SK-N-SH treated with all-trans-retinoic acid at 6 μM for 48 hours (cell line): ENCODE results near the gene RASSF10.

Source experiments
- ATAC-seq: fragments of 200-7000 bp; cut with Tn5 transposase; 3 replicates; pipeline ENCODE4 v1.9.1; 2020; ENCODE audit warnings: mild to moderate bottlenecking, moderate library complexity
- ARNTL ChIP-seq: fragments of 450-650 bp; formaldehyde crosslinking; IDR thresholded peaks from 2 replicates; pipeline ENCODE4 v1.5.0; 2020; ENCODE audit warnings: low read depth, mild to moderate bottlenecking, moderate library complexity, borderline replicate concordance
- BACH2 ChIP-seq: fragments of 250-450 bp; sonication (Bioruptor Pico); IDR thresholded peaks from 2 replicates; pipeline ENCODE4 v1.9.0; 2021; ENCODE audit warnings: mild to moderate bottlenecking, borderline replicate concordance
- CREB5 ChIP-seq: fragments of 250-450 bp; sonication (Bioruptor Pico); IDR thresholded peaks from 2 replicates; pipeline ENCODE4 v1.5.1; 2020; ENCODE audit warnings: low read depth, mild to moderate bottlenecking, moderate library complexity
- CSDC2 ChIP-seq: fragments of 250-450 bp; sonication (Bioruptor Pico); IDR thresholded peaks from 2 replicates; pipeline ENCODE4 v1.5.0; 2020; ENCODE audit warnings: mild to moderate bottlenecking, moderate library complexity
- CSRNP3 ChIP-seq: fragments of 250-450 bp; sonication (Bioruptor Pico); IDR thresholded peaks from 2 replicates; pipeline ENCODE4 v1.5.1; 2021; ENCODE audit warnings: mild to moderate bottlenecking, moderate library complexity
- ESRRG ChIP-seq: fragments of 250-450 bp; sonication (Bioruptor Pico); IDR thresholded peaks from 2 replicates; pipeline ENCODE4 v1.6.1; 2021; ENCODE audit warnings: mild to moderate bottlenecking
- GLIS3 ChIP-seq: fragments of 250-450 bp; sonication (Bioruptor Pico); IDR thresholded peaks from 2 replicates; pipeline ENCODE4 v1.5.0; 2020; ENCODE audit warnings: mild to moderate bottlenecking, moderate library complexity
- ISL1 ChIP-seq: fragments of 250-450 bp; sonication (Bioruptor Pico); IDR thresholded peaks from 2 replicates; pipeline ENCODE4 v2.1.2; 2022; ENCODE audit warnings: mild to moderate bottlenecking, moderate library complexity
- OSR1 ChIP-seq: fragments of 250-450 bp; sonication (Bioruptor Pico); IDR thresholded peaks from 2 replicates; pipeline ENCODE4 v1.8.0; 2022; ENCODE audit warnings: moderate library complexity, mild to moderate bottlenecking, inconsistent platforms
- PPARA ChIP-seq: fragments of 250-450 bp; sonication (Bioruptor Pico); IDR thresholded peaks from 2 replicates; pipeline ENCODE4 v1.5.0; 2020; ENCODE audit warnings: mild to moderate bottlenecking, borderline replicate concordance
- RARB ChIP-seq: fragments of 250-450 bp; sonication (Bioruptor Pico); IDR thresholded peaks from 2 replicates; pipeline ENCODE4 v1.8.0; 2021; ENCODE audit warnings: mild to moderate bottlenecking, moderate library complexity
- SNAI2 ChIP-seq: fragments of 250-450 bp; sonication (Bioruptor Pico); IDR thresholded peaks from 2 replicates; pipeline ENCODE4 v1.5.0; 2020; ENCODE audit warnings: mild to moderate bottlenecking, moderate library complexity
- TCF4 ChIP-seq: fragments of 250-450 bp; sonication (Bioruptor Pico); IDR thresholded peaks from 2 replicates; pipeline ENCODE4 v1.8.0; 2021; ENCODE audit warnings: mild to moderate bottlenecking, moderate library complexity, borderline replicate concordance
- TOX ChIP-seq: fragments of 250-450 bp; sonication (Bioruptor Pico); IDR thresholded peaks from 2 replicates; pipeline ENCODE4 v1.8.0; 2021; ENCODE audit warnings: mild to moderate bottlenecking, moderate library complexity, borderline replicate concordance
- ZC3H10 ChIP-seq: fragments of 250-450 bp; sonication (Bioruptor Pico); IDR thresholded peaks from 2 replicates; pipeline ENCODE4 v1.5.1; 2021; ENCODE audit warnings: mild to moderate bottlenecking, moderate library complexity
- ZFP3 ChIP-seq: fragments of 250-450 bp; sonication (Bioruptor Pico); IDR thresholded peaks from 2 replicates; pipeline ENCODE4 v1.5.0; 2020; ENCODE audit warnings: mild to moderate bottlenecking, moderate library complexity
- ZFP30 ChIP-seq: fragments of 450-650 bp; formaldehyde crosslinking; IDR thresholded peaks from 2 replicates; pipeline ENCODE4 v1.5.0; 2022; ENCODE audit warnings: mild to moderate bottlenecking, moderate library complexity
- ZNF565 ChIP-seq: fragments of 450-650 bp; formaldehyde crosslinking; conservative IDR thresholded peaks from 2 replicates; pipeline ENCODE4 v1.5.0; 2020; ENCODE audit warnings: low read depth, mild to moderate bottlenecking, moderate library complexity
- ZNF70 ChIP-seq: fragments of 450-650 bp; formaldehyde crosslinking; IDR thresholded peaks from 2 replicates; pipeline ENCODE4 v1.5.0; 2020; ENCODE audit warnings: mild to moderate bottlenecking, moderate library complexity
- ZNF8 ChIP-seq: fragments of 450-650 bp; formaldehyde crosslinking; IDR thresholded peaks from 2 replicates; pipeline ENCODE4 v1.5.0; 2020; ENCODE audit warnings: mild to moderate bottlenecking, moderate library complexity
- TF ChIP-seq, protein P1 (sequence below): fragments of 250-450 bp; sonication (Bioruptor Pico); IDR thresholded peaks from 2 replicates; pipeline ENCODE4 v1.8.0; 2020; ENCODE audit warnings: mild to moderate bottlenecking, moderate library complexity, borderline replicate concordance
- TF ChIP-seq, protein P2 (sequence below): fragments of 250-450 bp; sonication (Bioruptor Pico); IDR thresholded peaks from 2 replicates; pipeline ENCODE4 v1.8.0; 2021; ENCODE audit warnings: low read depth, mild to moderate bottlenecking, moderate library complexity, borderline replicate concordance
- TF ChIP-seq, protein P3 (sequence below): fragments of 250-450 bp; sonication (Bioruptor Pico); IDR thresholded peaks from 2 replicates; pipeline ENCODE4 v1.5.0; 2020; ENCODE audit warnings: mild to moderate bottlenecking, moderate library complexity

Gene RASSF10

DNA sequence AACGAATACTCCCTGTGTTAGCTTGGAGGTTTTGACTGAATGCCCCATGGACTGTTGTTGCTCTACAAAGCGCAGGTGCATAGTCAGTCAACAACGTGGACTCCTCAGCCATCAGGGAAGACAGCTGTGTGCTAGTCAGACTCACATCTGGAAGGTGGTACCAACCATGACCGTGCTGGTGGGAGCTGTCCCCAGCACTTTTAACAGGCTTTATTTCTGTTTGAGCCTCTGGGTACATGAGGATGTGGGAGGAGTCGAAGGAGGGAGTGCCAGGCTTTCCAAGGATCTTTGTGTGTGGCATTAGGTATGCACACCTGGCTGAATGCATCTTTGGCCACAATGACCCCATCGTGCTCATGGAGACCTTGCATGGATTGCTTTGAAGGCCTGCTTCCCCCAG is 6.6 kb downstream of the RASSF10 start:
- ATAC-seq: no peak
- TF ChIP-seq ISL1 (CRISPR knock-in tag) (no peak), OSR1 (no peak), GLIS3 (CRISPR knock-in tag) (no peak), RARB (CRISPR knock-in tag) (no peak), TCF4 (CRISPR knock-in tag) (no peak), CREB5 (no peak), ZNF8 (CRISPR knock-in tag) (no peak), ZNF565 (no peak), SNAI2 (no peak)
- TF ChIP-seq, protein P1, sequence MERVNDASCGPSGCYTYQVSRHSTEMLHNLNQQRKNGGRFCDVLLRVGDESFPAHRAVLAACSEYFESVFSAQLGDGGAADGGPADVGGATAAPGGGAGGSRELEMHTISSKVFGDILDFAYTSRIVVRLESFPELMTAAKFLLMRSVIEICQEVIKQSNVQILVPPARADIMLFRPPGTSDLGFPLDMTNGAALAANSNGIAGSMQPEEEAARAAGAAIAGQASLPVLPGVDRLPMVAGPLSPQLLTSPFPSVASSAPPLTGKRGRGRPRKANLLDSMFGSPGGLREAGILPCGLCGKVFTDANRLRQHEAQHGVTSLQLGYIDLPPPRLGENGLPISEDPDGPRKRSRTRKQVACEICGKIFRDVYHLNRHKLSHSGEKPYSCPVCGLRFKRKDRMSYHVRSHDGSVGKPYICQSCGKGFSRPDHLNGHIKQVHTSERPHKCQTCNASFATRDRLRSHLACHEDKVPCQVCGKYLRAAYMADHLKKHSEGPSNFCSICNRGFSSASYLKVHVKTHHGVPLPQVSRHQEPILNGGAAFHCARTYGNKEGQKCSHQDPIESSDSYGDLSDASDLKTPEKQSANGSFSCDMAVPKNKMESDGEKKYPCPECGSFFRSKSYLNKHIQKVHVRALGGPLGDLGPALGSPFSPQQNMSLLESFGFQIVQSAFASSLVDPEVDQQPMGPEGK (CRISPR knock-in tag): no peak

- TF ChIP-seq CSRNP3 (no peak), CSDC2 (CRISPR knock-in tag) (no peak), RARB (CRISPR knock-in tag) (no peak), ZC3H10 (CRISPR knock-in tag) (no peak), ISL1 (CRISPR knock-in tag) (no peak), ZNF8 (CRISPR knock-in tag) (no peak), SNAI2 (no peak), PPARA (CRISPR knock-in tag) (no peak), ZFP3 (CRISPR knock-in tag) (no peak), ARNTL (CRISPR knock-in tag) (no peak), OSR1 (no peak)
- TF ChIP-seq, protein P2, sequence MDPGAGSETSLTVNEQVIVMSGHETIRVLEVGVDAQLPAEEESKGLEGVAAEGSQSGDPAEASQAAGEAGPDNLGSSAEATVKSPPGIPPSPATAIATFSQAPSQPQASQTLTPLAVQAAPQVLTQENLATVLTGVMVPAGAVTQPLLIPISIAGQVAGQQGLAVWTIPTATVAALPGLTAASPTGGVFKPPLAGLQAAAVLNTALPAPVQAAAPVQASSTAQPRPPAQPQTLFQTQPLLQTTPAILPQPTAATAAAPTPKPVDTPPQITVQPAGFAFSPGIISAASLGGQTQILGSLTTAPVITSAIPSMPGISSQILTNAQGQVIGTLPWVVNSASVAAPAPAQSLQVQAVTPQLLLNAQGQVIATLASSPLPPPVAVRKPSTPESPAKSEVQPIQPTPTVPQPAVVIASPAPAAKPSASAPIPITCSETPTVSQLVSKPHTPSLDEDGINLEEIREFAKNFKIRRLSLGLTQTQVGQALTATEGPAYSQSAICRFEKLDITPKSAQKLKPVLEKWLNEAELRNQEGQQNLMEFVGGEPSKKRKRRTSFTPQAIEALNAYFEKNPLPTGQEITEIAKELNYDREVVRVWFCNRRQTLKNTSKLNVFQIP (CRISPR knock-in tag): no peak
- TF ChIP-seq, protein P3, sequence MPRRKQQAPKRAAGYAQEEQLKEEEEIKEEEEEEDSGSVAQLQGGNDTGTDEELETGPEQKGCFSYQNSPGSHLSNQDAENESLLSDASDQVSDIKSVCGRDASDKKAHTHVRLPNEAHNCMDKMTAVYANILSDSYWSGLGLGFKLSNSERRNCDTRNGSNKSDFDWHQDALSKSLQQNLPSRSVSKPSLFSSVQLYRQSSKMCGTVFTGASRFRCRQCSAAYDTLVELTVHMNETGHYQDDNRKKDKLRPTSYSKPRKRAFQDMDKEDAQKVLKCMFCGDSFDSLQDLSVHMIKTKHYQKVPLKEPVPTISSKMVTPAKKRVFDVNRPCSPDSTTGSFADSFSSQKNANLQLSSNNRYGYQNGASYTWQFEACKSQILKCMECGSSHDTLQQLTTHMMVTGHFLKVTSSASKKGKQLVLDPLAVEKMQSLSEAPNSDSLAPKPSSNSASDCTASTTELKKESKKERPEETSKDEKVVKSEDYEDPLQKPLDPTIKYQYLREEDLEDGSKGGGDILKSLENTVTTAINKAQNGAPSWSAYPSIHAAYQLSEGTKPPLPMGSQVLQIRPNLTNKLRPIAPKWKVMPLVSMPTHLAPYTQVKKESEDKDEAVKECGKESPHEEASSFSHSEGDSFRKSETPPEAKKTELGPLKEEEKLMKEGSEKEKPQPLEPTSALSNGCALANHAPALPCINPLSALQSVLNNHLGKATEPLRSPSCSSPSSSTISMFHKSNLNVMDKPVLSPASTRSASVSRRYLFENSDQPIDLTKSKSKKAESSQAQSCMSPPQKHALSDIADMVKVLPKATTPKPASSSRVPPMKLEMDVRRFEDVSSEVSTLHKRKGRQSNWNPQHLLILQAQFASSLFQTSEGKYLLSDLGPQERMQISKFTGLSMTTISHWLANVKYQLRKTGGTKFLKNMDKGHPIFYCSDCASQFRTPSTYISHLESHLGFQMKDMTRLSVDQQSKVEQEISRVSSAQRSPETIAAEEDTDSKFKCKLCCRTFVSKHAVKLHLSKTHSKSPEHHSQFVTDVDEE: no peak
- TF ChIP-seq, all 23 proteins: peak for 0
- ATAC-seq: peak; percentile 54; the same call in 1 of the 3 replicates
These were observed 7.3 kb downstream of the RASSF10 start for GRCh38 chr11:13016415-13016814.

DNA sequence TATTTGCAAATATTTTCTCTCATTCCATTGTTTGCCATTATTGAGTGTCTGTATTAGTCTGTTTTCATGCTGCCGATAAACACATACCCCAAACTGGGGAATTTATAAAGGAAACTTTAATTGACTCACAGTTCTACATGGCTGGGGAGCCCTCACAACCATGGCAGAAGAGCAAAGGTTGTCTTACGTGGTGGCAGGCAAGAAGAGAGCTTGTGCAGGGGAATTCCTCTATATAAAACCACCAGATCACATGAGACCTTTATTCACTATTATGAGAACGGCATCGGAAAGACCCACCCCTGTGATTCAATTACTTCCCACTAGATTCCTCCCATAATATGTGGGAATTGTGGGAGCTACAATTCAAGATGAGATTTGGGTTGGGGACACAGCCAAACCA is 10.2 kb downstream of the RASSF10 start:
- TF ChIP-seq ZNF8 (CRISPR knock-in tag): no peak
- TF ChIP-seq BACH2: no peak
- TF ChIP-seq ZFP30 (CRISPR knock-in tag): no peak
- no peak for TF ChIP-seq TOX (CRISPR knock-in tag)
- no peak for TF ChIP-seq ESRRG
- TF ChIP-seq ZFP3 (CRISPR knock-in tag): no peak
- no peak for TF ChIP-seq CREB5
- no peak for TF ChIP-seq ARNTL (CRISPR knock-in tag)
- TF ChIP-seq ZNF565: no peak
- TF ChIP-seq CSRNP3: no peak
- no peak for TF ChIP-seq TCF4 (CRISPR knock-in tag)
- TF ChIP-seq ZNF70 (CRISPR knock-in tag): no peak
- TF ChIP-seq, all 23 proteins: peak for 0
- ATAC-seq: no peak
